ENCODE measurements around the gene CYB561D1. TPM values are rescaled to one million over a fixed set of nuclear protein-coding genes. Genes with fewer than 3 reads are reported as not detected.

CYB561D1 gene
- total and polyA plus RNA-seq, 10 of the 15 experiments (the other 5 are each of a cell fraction or from before 2014, with no cell fraction given): 0.68 to 9.0 (median 3.3) TPM

- in situ Hi-C loops (cut with MboI) (no loop called here), intact Hi-C loops (cut with micrococcal nuclease; ENCODE audit: unreplicated experiment) (no loop called here)
- RAD21 ChIA-PET (ENCODE audit: unreplicated experiment): interaction anchor here (4.7 kb wide), 1 partner anchor 442 kb away, joined by 38 read pairs; the partner anchor contains the start of gene AHCYL1
- Histone ChIP-seq H3K9me3 (replicated peaks; ENCODE audit: control insufficient read depth, insufficient read depth, low read length) (no peaks in the 10 kb centered on the region), H3K27me3 (replicated peaks in 1 of 2; ENCODE audit: control insufficient read depth in 2 of 2, insufficient read depth in 2 of 2, low read length in 1 of 2) (no peaks in the 10 kb centered on the region), H3K4me1 (ENCODE audit: control insufficient read depth, insufficient read depth, low read length) (peaks cover 6% of the 10 kb centered on the region), H3K4me2 (ENCODE audit: control insufficient read depth, insufficient read depth) (no peak overlapping the region), H3K4me3 (no peak overlapping the region), H3K79me2 (ENCODE audit: control insufficient read depth, insufficient read depth, low read length) (peaks cover 11% of the 10 kb centered on the region), H4K20me1 (ENCODE audit: control insufficient read depth, insufficient read depth) (no peaks in the 10 kb centered on the region), H2AFZ (ENCODE audit: control insufficient read depth, low read depth, low read length) (no peak overlapping the region), H3K9ac (ENCODE audit: control insufficient read depth, insufficient read depth, low read length) (no peak overlapping the region), H3K36me3 (ENCODE audit: control insufficient read depth in 2 of 2, insufficient read depth in 2 of 2, low read length in 1 of 2) (no peaks in the 10 kb centered on the region), H3K27ac (ENCODE audit: control insufficient read depth, insufficient read depth) (no peak overlapping the region)
- POLR2A ChIA-PET: no interaction called here
- SMC1A ChIA-PET (ENCODE audit: uncharacterized antibody, unreplicated experiment): interaction anchor here (1.7 to 4.6 kb wide), 2 partner anchors 96 to 97 kb away, joined by 6 to 117 read pairs; no protein-coding TSS in a partner anchor
- BruUV-seq (replicated peaks): no TSS peak
- WGBS (ENCODE audit: insufficient coverage, insufficient replicate concordance, low lambda C conversion rate, missing lambda C conversion rate): 71% methylated on average over 10 of the region's 10 CpGs
- no peak for DNase-seq (ENCODE audit: low read depth, low spot score)
- CTCF ChIA-PET: interaction anchor here (1.5 to 21.3 kb wide), 5 partner anchors 10 to 441 kb away, joined by 4 to 1280 read pairs (median 18); partner anchors contain the start of genes AHCYL1, AMIGO1 and CYB561D1
- ATAC-seq: no peak
- TF ChIP-seq PAX8 (IDR thresholded peaks at IDR 0.05) (no peak), SUPT20H (IDR thresholded peaks at IDR 0.05; ENCODE audit: borderline replicate concordance, control insufficient read depth, low read depth, low read length) (no peak), IRF4 (IDR thresholded peaks at IDR 0.05; ENCODE audit: low read depth, low read length) (no peak), IRF5 (IDR thresholded peaks at IDR 0.05; ENCODE audit: borderline replicate concordance) (no peak), BCLAF1 (IDR thresholded peaks at IDR 0.05) (no peak), SREBF2 (IDR thresholded peaks at IDR 0.05; ENCODE audit: low read length) (no peak)
- FAIRE-seq: no peak
Measured at GRCh38 chr1:109542657-109543056, 48.8 kb downstream of the CYB561D1 start.
